Uterus (tissue), 2 donors: ENCODE results near the gene RFX8.

Source experiments
- CTCF ChIP-seq, 4 experiments: fragments of 200-600 bp in 2 of 4; fragments of 450-650 bp in 2 of 4; sonication (generic) in 2 of 4; IDR thresholded peaks; one replicate each; pipeline ENCODE4 v1.5.1; 2016 to 2019; ENCODE audit warnings: antibody characterized with exemption in 4 of 4, mild to moderate bottlenecking in 2 of 4, moderate library complexity in 1 of 4
- POLR2A ChIP-seq, 2 donors: fragments of 450-650 bp; IDR thresholded peaks; one replicate each; pipeline ENCODE4 v1.6.1; 2016; ENCODE audit warnings: antibody characterized with exemption in 2 of 2, mild to moderate bottlenecking in 1 of 2, moderate library complexity in 1 of 2

GRCh38 chr2:101400048-101400447 lies 74.9 kb downstream of the RFX8 start:
- TF ChIP-seq CTCF (IDR thresholded peaks at IDR 0.05) (no peak), POLR2A (IDR thresholded peaks at IDR 0.05) (no peak)
